NCI-H748 treated with DMSO at 0.1 percent for 48 hours (cell line): ENCODE measurements around the gene CDH8.
A peak's percentile ranks its signal among the peaks of the same experiment; 100 is the strongest.
"Not testable (repeated sequence)": the region's sequence is repeated elsewhere in the genome, so short reads cannot be mapped to it uniquely, and the experiment has no call there.

Experiments
- DNase-seq: peaks from one replicate; lab custom pipeline; 2025; lab: John Stamatoyannopoulos, UW

CDH8 gene

DNA sequence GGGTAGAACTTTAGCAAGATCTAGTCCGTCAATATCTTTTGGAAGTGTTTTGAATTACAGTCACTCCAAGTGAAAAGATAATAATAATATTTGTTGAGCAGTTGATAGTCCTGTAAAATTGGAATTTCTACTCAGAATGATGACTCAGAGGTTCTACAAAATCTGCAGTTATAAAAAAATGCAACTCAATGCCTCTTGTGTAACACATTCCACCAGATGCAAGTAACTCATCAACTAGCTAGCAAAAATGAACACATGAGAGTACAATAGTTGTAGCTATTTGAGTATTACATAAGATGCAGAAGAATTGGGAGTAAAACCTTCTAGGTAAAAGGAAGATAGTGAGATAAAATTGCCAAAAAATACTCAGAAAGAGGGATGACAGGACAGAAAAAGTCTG lies 177.2 kb downstream of the CDH8 start:
- DNase-seq, result no peak

DNA sequence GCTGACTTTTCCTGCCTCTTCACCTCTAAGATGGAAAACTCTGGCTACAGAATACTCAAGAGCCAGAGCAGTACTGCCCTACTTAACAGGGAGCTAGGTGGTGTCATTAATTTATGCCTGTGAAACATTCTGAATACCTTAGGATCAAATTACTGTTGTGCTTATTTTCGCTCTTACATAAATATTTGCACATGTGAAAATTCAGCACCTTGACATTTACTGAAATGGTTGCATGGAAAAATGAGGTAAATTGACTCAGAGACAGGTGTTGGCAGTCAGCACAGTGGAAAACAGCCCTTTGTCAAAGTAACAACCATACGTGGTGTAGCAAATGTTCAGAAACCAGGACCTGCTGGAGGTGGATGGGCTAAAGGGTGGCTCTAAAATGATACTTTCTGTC lies 193.6 kb downstream of the CDH8 start:
- peak; percentile 74 for DNase-seq

DNA sequence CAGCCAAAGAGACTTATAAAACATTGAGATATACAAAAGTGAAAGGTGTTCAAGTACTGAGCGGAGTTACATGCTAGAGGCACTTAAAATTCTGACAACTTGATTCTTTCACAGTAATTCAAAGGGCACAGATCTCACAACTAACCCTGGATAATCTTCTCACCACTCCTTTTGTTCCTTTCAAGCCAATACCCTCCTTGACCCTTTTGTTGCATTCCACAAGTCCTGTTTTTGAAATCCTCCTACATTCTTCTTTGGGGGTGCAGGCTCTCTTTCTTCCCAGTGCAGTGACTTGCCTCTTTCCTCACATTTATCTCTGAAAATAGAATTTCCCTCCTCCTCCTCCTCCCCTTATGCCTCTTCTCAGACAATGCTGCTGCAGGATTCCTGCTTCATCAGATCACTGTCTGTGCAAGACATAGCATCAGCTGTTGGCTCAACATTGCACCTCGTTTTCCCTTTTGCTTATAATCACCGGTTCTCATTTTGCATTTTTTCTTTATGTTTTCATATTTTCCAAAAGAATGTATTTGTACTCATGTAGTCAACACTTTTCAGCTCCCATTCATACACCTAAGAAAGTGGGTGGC lies 199.3 kb downstream of the CDH8 start:
- DNase-seq, result no peak

GRCh38 chr16:61834082-61834481 lies 202.2 kb downstream of the CDH8 start:
- DNase-seq, result no peak

- DNase-seq, result no peak
Observed at GRCh38 chr16:61831351-61831917, 204.8 kb downstream of the CDH8 start.

GRCh38 chr16:61829631-61830030 lies 206.6 kb downstream of the CDH8 start:
- no peak for DNase-seq

- no peak for DNase-seq
Observed at GRCh38 chr16:61823326-61823725, 212.9 kb downstream of the CDH8 start.

DNA sequence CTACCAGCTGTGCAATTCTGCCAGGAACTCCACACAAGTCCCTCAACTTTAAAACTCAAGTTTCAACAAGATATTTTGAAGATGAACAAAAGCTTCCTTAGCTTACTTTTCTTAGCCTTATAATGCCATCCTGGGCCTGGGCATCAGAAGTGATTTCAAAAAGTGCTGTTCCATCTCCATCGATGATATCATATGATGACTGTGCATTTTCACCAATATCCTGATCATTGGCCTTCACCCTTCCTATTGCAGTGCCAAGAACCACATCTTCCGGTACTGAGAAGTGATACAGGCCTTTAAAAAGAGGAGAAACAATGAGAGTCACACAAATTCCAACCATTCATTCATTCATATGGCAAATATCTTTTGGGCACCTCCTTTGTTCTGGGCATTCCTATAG lies 215.4 kb downstream of the CDH8 start:
- no peak for DNase-seq

DNA sequence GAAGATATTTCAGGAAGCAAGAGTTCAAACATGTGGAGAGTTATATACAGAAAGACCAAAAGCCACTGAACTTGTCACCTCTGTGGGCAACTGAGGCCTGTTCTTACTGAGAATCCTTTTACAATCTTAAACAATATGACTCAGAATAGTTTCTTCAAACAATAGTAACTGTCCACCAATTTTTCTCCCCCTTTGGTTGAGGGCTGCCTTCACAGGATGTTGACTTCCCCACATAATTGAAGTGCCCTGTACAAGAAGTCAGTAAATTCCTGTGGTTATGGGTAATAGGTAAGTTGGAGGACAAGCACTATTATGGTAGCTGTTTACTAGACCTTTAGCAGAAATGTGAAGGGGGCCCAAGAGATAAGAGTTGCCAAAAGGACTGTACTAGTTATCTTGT lies 215.8 kb downstream of the CDH8 start:
- no peak for DNase-seq

DNA sequence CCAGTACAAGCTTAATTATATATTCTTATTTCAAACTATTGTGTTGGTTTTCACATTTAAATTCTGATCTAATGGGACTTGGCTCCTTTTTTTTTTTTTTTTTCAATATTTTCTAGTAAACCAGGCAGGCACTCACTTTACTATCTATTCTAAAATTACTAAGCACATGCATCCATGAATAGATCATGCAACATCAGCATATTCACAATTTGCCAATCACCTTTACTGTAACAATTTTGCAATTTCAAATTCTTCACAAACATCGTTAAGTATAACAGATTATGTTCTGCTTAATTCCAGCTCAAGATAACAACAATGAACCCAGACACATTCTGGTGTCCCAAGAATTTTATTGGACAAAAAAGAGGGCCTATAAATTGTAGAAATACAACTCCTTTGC lies 217.4 kb downstream of the CDH8 start:
- no peak for DNase-seq

DNA sequence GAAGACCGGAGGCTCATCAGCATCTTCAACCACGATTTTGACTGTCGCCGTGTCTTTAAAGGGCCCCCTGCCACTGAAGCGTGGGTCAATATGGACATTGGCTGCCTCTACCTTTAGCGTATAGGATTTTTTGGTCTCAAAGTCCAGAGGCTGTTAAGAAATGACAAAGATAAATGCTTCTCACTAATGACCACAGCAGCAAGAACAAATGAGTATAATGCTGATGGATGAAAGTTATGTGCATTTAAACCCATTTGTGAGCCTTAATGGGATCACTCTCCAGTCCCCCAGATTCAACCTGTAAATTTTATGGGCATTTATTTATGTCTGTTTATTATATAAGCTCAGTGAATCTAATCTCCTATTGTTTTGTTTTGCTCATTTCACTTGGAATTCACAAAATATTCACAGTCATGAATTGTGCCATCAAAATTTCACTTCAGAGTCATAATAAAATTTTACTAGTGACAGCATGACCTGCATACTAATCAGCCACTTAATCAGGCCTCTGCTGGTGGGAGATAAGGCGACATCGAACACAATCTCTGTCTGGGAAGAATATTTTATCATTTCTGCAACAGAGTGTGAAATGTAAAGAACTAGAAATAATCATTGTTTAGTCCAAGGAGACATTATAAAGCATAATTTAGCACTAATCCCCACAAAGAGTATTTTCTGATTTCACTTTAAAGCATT lies 218.5 kb downstream of the CDH8 start:
- DNase-seq, result no peak

GRCh38 chr16:61814726-61815347 lies 221.4 kb downstream of the CDH8 start:
- DNase-seq, result no peak

GRCh38 chr16:61813339-61813738 lies 222.9 kb downstream of the CDH8 start:
- DNase-seq, result no peak

GRCh38 chr16:61812251-61812650 lies 224.0 kb downstream of the CDH8 start:
- DNase-seq, result no peak

DNA sequence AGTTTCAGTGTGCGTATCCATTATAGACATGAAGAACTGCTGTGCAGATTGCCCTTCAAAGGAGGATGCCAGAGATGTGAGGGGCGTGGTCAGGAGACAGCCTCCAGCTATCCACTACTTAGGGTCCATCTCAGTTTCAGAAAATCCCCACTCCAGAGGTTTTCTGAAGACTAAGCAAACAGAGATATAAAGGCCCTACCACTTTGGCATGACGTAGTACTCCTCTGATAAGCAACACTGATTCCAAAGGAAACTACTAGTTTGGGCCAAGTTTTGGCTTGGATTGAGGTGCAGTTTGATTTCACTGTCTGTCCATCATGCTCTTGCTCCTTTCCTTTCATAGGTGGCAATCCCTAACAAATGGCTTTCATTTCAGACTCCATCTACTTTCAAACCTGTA lies 228.7 kb downstream of the CDH8 start:
- DNase-seq, result no peak

DNA sequence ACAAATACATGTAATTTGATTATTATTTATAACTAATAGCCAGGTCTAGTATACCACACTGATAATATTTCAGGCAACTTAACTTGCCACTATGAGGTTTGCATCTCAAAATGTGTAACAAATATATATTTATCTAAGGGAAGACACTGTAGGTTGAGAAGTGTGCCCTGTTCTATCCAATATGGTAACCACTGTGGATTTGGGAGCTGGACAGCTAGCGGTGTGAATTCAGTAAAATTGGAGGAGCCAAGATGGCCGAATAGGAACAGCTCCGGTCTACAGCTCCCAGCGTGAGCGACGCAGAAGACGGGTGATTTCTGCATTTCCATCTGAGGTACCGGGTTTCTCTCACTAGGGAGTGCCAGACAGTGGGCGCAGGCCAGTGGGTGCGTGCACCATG lies 235.0 kb downstream of the CDH8 start:
- DNase-seq, result not testable (repeated sequence)

GRCh38 chr16:61798741-61799140 lies 237.5 kb downstream of the CDH8 start:
- no peak for DNase-seq

DNA sequence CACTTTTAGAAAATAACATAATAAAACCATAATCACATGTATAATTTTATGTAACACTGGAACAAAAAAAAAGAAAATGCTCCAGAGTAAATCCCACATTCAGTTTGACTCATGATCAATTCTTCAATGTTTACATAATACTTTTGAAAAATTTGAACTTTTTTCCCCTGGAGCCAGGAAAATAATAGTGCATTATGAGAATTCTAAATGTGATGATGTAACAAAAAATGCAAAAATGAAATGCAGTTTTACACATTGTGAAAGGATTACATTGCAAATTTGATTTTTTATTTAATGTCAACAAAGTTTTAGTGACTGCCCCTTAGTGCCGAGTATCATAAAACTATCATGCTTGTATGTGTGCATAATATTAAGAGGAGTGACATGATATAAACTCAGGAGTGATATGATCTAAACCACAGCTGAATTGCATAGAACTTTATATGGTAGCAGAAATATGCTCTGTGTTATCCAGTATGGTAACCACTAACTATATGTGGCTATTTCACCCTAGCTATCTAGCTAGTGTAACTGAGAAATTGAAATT lies 238.2 kb downstream of the CDH8 start:
- DNase-seq, result no peak

- no peak for DNase-seq
Observed at GRCh38 chr16:61797296-61797795, 238.9 kb downstream of the CDH8 start.

GRCh38 chr16:61792194-61792909 lies 243.9 kb downstream of the CDH8 start:
- DNase-seq, result no peak

DNA sequence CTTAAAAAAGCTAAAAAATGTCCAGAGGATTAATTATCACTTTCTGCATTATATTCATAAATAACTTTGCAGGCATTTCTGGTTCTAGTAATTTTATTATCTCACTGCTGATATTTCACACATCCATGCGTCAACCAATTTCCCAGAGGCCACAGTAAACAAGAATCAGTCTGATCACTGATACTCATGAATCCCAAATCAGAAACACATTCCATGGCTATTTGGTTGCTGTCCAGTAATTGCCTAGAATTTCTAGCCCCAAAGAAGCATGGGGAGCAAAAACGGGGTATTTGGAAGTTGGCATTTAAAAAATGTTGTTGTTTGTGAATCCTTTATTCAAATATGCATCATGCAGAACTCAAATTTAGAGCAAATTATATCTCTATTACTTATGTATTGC lies 244.8 kb downstream of the CDH8 start:
- DNase-seq, result no peak

DNA sequence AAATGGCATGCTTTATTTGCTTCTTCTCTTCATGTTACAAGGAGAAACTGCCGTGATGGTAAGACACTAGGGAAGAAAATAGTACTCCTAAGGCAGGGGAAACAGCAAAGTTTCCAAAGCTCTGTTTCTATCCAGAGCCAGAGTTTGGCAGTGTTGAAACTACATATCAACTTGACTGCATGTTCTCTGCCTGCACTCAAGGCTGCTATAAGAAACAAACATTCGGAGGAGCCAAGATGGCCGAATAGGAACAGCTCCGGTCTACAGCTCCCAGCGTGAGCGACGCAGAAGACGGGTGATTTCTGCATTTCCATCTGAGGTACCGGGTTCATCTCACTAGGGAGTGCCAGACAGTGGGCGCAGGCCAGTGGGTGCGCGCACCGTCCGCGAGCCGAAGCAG lies 254.4 kb downstream of the CDH8 start:
- not testable (repeated sequence) for DNase-seq
